Fibroblast of lung (primary cell): Measurements from ENCODE around the gene TROAP. TPM values are rescaled to one million over a fixed set of nuclear protein-coding genes. Genes with fewer than 3 reads are reported as not detected.

Experiments used
- DNase-seq, 2 donors: peaks; one replicate each; pipeline versions ENCODE4 v3.0.0 to v3.0.0-alpha.2; 2010; ENCODE audit warnings: low read depth in 2 of 2
- H2AFZ ChIP-seq: 2 replicates; pipeline ENCODE4 v1.5.1; 2012; ENCODE audit warnings: low read length, control low read depth, inconsistent platforms
- H3K27ac ChIP-seq: 2 replicates; pipeline ENCODE4 v1.5.1; 2011; ENCODE audit warnings: low read length, control low read depth; ENCODE audit not compliant: insufficient read depth
- H3K27me3 ChIP-seq: 2 replicates; pipeline ENCODE4 v1.5.1; 2011; ENCODE audit warnings: mild to moderate bottlenecking, low read length; ENCODE audit not compliant: control insufficient read depth, insufficient read depth
- H3K36me3 ChIP-seq: 2 replicates; pipeline ENCODE4 v1.5.1; 2011; ENCODE audit warnings: low read length; ENCODE audit not compliant: control insufficient read depth, insufficient read depth
- H3K4me1 ChIP-seq: 2 replicates; pipeline ENCODE4 v1.5.1; 2011; ENCODE audit warnings: low read length; ENCODE audit not compliant: control insufficient read depth, insufficient read depth; ENCODE audit errors: extremely low read depth
- H3K4me2 ChIP-seq: 2 replicates; pipeline ENCODE4 v1.5.1; 2011; ENCODE audit warnings: low read length, control low read depth; ENCODE audit not compliant: insufficient read depth; ENCODE audit errors: extremely low read depth
- H3K4me3 ChIP-seq, 4 experiments: fragments of 200-600 bp in 1 of 4; sonication (generic) in 1 of 4; replicated peaks in 1 of 4; 2 replicates each; pipeline ENCODE4 v1.5.1; 2011 to 2016; ENCODE audit warnings: low read length in 4 of 4, low read depth in 3 of 4, mild to moderate bottlenecking in 3 of 4, control low read depth in 2 of 4, inconsistent platforms in 1 of 4, mixed read lengths in 1 of 4; ENCODE audit not compliant: insufficient read depth in 1 of 4; ENCODE audit errors: control extremely low read depth in 1 of 4
- H3K79me2 ChIP-seq: 2 replicates; pipeline ENCODE4 v1.5.1; 2012; ENCODE audit warnings: mild to moderate bottlenecking, low read length, inconsistent platforms; ENCODE audit not compliant: control insufficient read depth, insufficient read depth
- H3K9ac ChIP-seq: 2 replicates; pipeline ENCODE4 v1.5.1; 2011; ENCODE audit warnings: mild to moderate bottlenecking, low read length, control low read depth; ENCODE audit not compliant: insufficient read depth
- H3K9me3 ChIP-seq: 2 replicates; pipeline ENCODE4 v1.5.1; 2012; ENCODE audit warnings: low read depth, low read length; ENCODE audit not compliant: control insufficient read depth, insufficient read depth
- H4K20me1 ChIP-seq: 2 replicates; pipeline ENCODE4 v1.5.1; 2011; ENCODE audit warnings: low read length; ENCODE audit not compliant: control insufficient read depth, insufficient read depth; ENCODE audit errors: extremely low read depth
- CTCF ChIP-seq, 2 donors: IDR thresholded peaks in 1 of 2; conservative IDR thresholded peaks in 1 of 2; 1 replicate in 1 of 2; 2 replicates in 1 of 2; pipeline ENCODE4 v1.5.1; 2011 to 2012; ENCODE audit warnings: low read length in 2 of 2, control low read depth in 1 of 2, inconsistent platforms in 1 of 2, low read depth in 1 of 2, mild to moderate bottlenecking in 1 of 2
- EZH2 ChIP-seq: IDR thresholded peaks from 2 replicates; pipeline ENCODE4 v1.5.1; 2012; ENCODE audit warnings: low read length, control low read depth, mild to moderate bottlenecking; ENCODE audit errors: missing control alignments
- polyA plus RNA-seq, 2 donors: library from polyadenylated mRNA; depleted of rRNA in 1 of 2; stranded (reverse) in 1 of 2; unstranded in 1 of 2; fragments of >200 nt; gene quantifications; 2 replicates each; pipeline ENCODE4 v1.2.1, GENCODE V29; 2011 to 2012; ENCODE audit warnings: missing spikeins in 1 of 2
- total RNA-seq: library from RNA; depleted of rRNA; stranded (reverse); fragments of >200 nt; gene quantifications from 2 replicates; pipeline ENCODE4 v1.2.1, GENCODE V29; 2014

TROAP gene
- total and polyA plus RNA-seq, 2 donors (not counting 1 experiment from before 2014, with no cell fraction given), result 4.8 to 6.3 TPM

GRCh38 chr12:49347311-49348193 is 24.5 kb downstream of the TROAP start:
- no peaks in the 10 kb centered on the region for H3K36me3 ChIP-seq
- peak; percentile 70 to 81 for TF ChIP-seq CTCF (conservative IDR thresholded peaks at IDR 0.05 in 1 of 2, IDR thresholded peaks at IDR 0.05 in 1 of 2; ENCODE audit: low read depth in 1 of 2, low read length in 2 of 2)
- TF ChIP-seq EZH2, result peak; percentile 19
- no peak overlapping the region for H3K27ac ChIP-seq
- H3K27me3 ChIP-seq, result peaks cover 25% of the 10 kb centered on the region
- H3K4me3 ChIP-seq, result peak overlapping the region; percentile 44 to 55 (median 49)
- H3K79me2 ChIP-seq, result no peaks in the 10 kb centered on the region
- H3K4me1 ChIP-seq, result peaks cover 25% of the 10 kb centered on the region
- H3K9ac ChIP-seq, result peak overlapping the region; percentile 36
- H3K4me2 ChIP-seq, result peak overlapping the region; percentile 84
- no peaks in the 10 kb centered on the region for H4K20me1 ChIP-seq
- H3K9me3 ChIP-seq, result no peaks in the 10 kb centered on the region
- peak overlapping the region; percentile 66 for H2AFZ ChIP-seq
- peak; percentile 89 to 90 for DNase-seq

GRCh38 chr12:49348781-49349180 is 25.7 kb downstream of the TROAP start:
- H3K36me3 ChIP-seq, result no peaks in the 10 kb centered on the region
- H3K27ac ChIP-seq, result no peak overlapping the region
- no peak overlapping the region for H3K9ac ChIP-seq
- peaks cover 16% of the 10 kb centered on the region for H3K4me1 ChIP-seq
- H4K20me1 ChIP-seq, result no peaks in the 10 kb centered on the region
- no peak overlapping the region for H3K4me2 ChIP-seq
- H3K9me3 ChIP-seq, result no peaks in the 10 kb centered on the region
- no peak overlapping the region for H3K4me3 ChIP-seq
- no peak overlapping the region for H2AFZ ChIP-seq
- TF ChIP-seq CTCF (conservative IDR thresholded peaks at IDR 0.05 in 1 of 2, IDR thresholded peaks at IDR 0.05 in 1 of 2; ENCODE audit: low read depth in 1 of 2, low read length in 2 of 2), result no peak
- TF ChIP-seq EZH2, result no peak
- no peaks in the 10 kb centered on the region for H3K79me2 ChIP-seq
- H3K27me3 ChIP-seq, result peaks cover 17% of the 10 kb centered on the region
- DNase-seq, result no peak

- Histone ChIP-seq H3K4me2 (no peak overlapping the region), H3K4me1 (peaks cover 16% of the 10 kb centered on the region), H3K27me3 (peaks cover 14% of the 10 kb centered on the region), H3K27ac (no peak overlapping the region), H3K9ac (no peak overlapping the region), H3K79me2 (no peaks in the 10 kb centered on the region), H2AFZ (no peak overlapping the region), H3K4me3 (no peak overlapping the region), H3K36me3 (no peaks in the 10 kb centered on the region), H4K20me1 (no peaks in the 10 kb centered on the region), H3K9me3 (no peaks in the 10 kb centered on the region)
- no peak for DNase-seq
- TF ChIP-seq EZH2, result no peak
- no peak for TF ChIP-seq CTCF (conservative IDR thresholded peaks at IDR 0.05 in 1 of 2, IDR thresholded peaks at IDR 0.05 in 1 of 2; ENCODE audit: low read depth in 1 of 2, low read length in 2 of 2)
Measured at GRCh38 chr12:49349266-49349665, 26.2 kb downstream of the TROAP start.
